SK-N-SH (cell line): Measurements from ENCODE around the gene ANO10. TPM values are rescaled to one million over a fixed set of nuclear protein-coding genes. Genes with fewer than 3 reads are reported as not detected.

Experiments
- CTCF ChIA-PET: fragments of 300-600, 350-600 bp; formaldehyde crosslinking; extraction: SDS; loops from one replicate; lab custom pipeline; 2021; lab: Yijun Ruan, JAX
- POLR2A ChIA-PET: fragments of 350-600 bp; sonication (Branson Sonifier 250); formaldehyde crosslinking; extraction: SDS; loops from one replicate; lab custom pipeline; 2020; ENCODE audit warnings: antibody characterized with exemption, inconsistent platforms; lab: Yijun Ruan, JAX
- DNase-seq: peaks from one replicate; pipeline ENCODE4 v3.0.0; 2012
- H2AFZ ChIP-seq: fragments of 200-600 bp; sonication (generic); 2 replicates; pipeline ENCODE4 v1.8.1; 2016; ENCODE audit warnings: antibody characterized with exemption, mild to moderate bottlenecking, low read depth
- H3F3A ChIP-seq: fragments of 200-600 bp; sonication (generic); replicated peaks from 2 replicates; pipeline ENCODE3; 2016; ENCODE audit warnings: antibody characterized with exemption, mild to moderate bottlenecking; ENCODE audit not compliant: insufficient read depth
- H3K27ac ChIP-seq, 2 experiments: fragments of 200-500 bp in 1 of 2; fragments of 200-600 bp in 1 of 2; sonication (Bioruptor generic) in 1 of 2; sonication (generic), shearing (Covaris generic) in 1 of 2; 2 replicates each; pipeline versions ENCODE4 v1.5.1 to v1.6.1; 2014 to 2016; ENCODE audit warnings: low read depth in 2 of 2, inconsistent platforms in 1 of 2, low read length in 1 of 2, mild to moderate bottlenecking in 1 of 2, mixed read lengths in 1 of 2
- H3K27me3 ChIP-seq: fragments of 200-600 bp; sonication (generic), shearing (Covaris generic); 2 replicates; pipeline ENCODE4 v1.6.1; 2016; ENCODE audit warnings: mixed run types; ENCODE audit not compliant: insufficient read depth
- H3K36me3 ChIP-seq, 2 experiments: fragments of 200-500 bp in 1 of 2; fragments of 200-600 bp in 1 of 2; sonication (Bioruptor generic) in 1 of 2; sonication (generic) in 1 of 2; replicated peaks in 1 of 2; 2 replicates each; pipeline versions ENCODE3 to v1.5.1; 2014 to 2016; ENCODE audit warnings: low read length in 1 of 2, mild to moderate bottlenecking in 1 of 2; ENCODE audit not compliant: insufficient read depth in 2 of 2, control insufficient read depth in 1 of 2
- H3K4me1 ChIP-seq, 2 experiments: fragments of 200-500 bp in 1 of 2; fragments of 200-600 bp in 1 of 2; sonication (Bioruptor generic) in 1 of 2; sonication (generic), shearing (Covaris generic) in 1 of 2; 2 replicates each; pipeline versions ENCODE4 v1.5.1 to v1.6.1; 2014 to 2016; ENCODE audit warnings: low read depth in 1 of 2, low read length in 1 of 2, mixed run types in 1 of 2; ENCODE audit not compliant: insufficient read depth in 2 of 2, control insufficient read depth in 1 of 2
- H3K4me2 ChIP-seq: fragments of 200-600 bp; sonication (generic), shearing (Covaris generic); 2 replicates; pipeline ENCODE4 v1.6.1; 2017; ENCODE audit warnings: mixed run types
- H3K4me3 ChIP-seq, 2 experiments: fragments of 200-500 bp in 1 of 2; fragments of 200-600 bp in 1 of 2; sonication (Bioruptor generic) in 1 of 2; sonication (generic), shearing (Covaris generic) in 1 of 2; 2 replicates each; pipeline versions ENCODE4 v1.5.1 to v1.8.1; 2014 to 2016; ENCODE audit warnings: low read depth in 2 of 2, inconsistent platforms in 1 of 2, low read length in 1 of 2, mild to moderate bottlenecking in 1 of 2, mixed read lengths in 1 of 2, moderate library complexity in 1 of 2
- H3K79me2 ChIP-seq: fragments of 200-600 bp; sonication (generic); 2 replicates; pipeline ENCODE4 v1.8.1; 2017; ENCODE audit warnings: mild to moderate bottlenecking; ENCODE audit not compliant: insufficient read depth
- H3K9ac ChIP-seq: fragments of 200-600 bp; sonication (generic); 2 replicates; pipeline ENCODE4 v1.6.1; 2017; ENCODE audit warnings: mixed run types
- H3K9me2 ChIP-seq: fragments of 200-600 bp; sonication (generic); 2 replicates; pipeline ENCODE4 v1.6.1; 2017; ENCODE audit warnings: mixed run types
- H3K9me3 ChIP-seq: fragments of 200-600 bp; sonication (generic); 2 replicates; pipeline ENCODE4 v1.6.1; 2017; ENCODE audit warnings: mixed run types, mild to moderate bottlenecking, moderate library complexity
- H4K20me1 ChIP-seq: fragments of 200-600 bp; sonication (generic); 2 replicates; pipeline ENCODE4 v1.6.1; 2017; ENCODE audit warnings: mild to moderate bottlenecking, mixed run types; ENCODE audit not compliant: insufficient read depth
- EP300 ChIP-seq, 2 experiments: IDR thresholded peaks; 2 replicates each; pipeline versions ENCODE4 v1.4.0 to v1.6.1; 2012; ENCODE audit warnings: borderline replicate concordance in 1 of 2, low read depth in 1 of 2, low read length in 1 of 2
- EZH2phosphoT487 ChIP-seq: fragments of 200-600 bp; sonication (generic); IDR thresholded peaks from 2 replicates; pipeline ENCODE4 v1.6.1; 2017; ENCODE audit warnings: low read depth, mixed run types, mild to moderate bottlenecking, antibody characterized with exemption, moderate library complexity, borderline replicate concordance
- FOSL2 ChIP-seq: IDR thresholded peaks from 2 replicates; pipeline ENCODE4 v1.4.0; 2012; ENCODE audit warnings: low read depth, mild to moderate bottlenecking, moderate library complexity, borderline replicate concordance
- FOXJ3 ChIP-seq: sonication (generic); formaldehyde crosslinking; IDR thresholded peaks from 2 replicates; pipeline ENCODE4 v1.5.1; 2020; ENCODE audit warnings: mild to moderate bottlenecking, missing genetic modification reagents
- GATA2 ChIP-seq: sonication (generic); formaldehyde crosslinking; IDR thresholded peaks from 2 replicates; pipeline ENCODE4 v1.5.0; 2020; ENCODE audit warnings: mild to moderate bottlenecking, missing genetic modification reagents
- IRF3 ChIP-seq: fragments of 150-350 bp; IDR thresholded peaks from 2 replicates; pipeline ENCODE4 v1.6.1; 2016; ENCODE audit warnings: mild to moderate bottlenecking, low read depth, low read length
- MEF2A ChIP-seq: IDR thresholded peaks from 2 replicates; pipeline ENCODE4 v1.4.0; 2012; ENCODE audit warnings: low read depth, borderline replicate concordance
- NFIC ChIP-seq: IDR thresholded peaks from 2 replicates; pipeline ENCODE4 v1.4.0; 2012; ENCODE audit warnings: borderline replicate concordance
- NRF1 ChIP-seq: IDR thresholded peaks from 2 replicates; pipeline ENCODE4 v1.6.1; 2012; ENCODE audit warnings: low read depth, mild to moderate bottlenecking, low read length
- PBX3 ChIP-seq: IDR thresholded peaks from 2 replicates; pipeline ENCODE4; 2012
- SMC3 ChIP-seq: IDR thresholded peaks from 2 replicates; pipeline ENCODE4 v1.6.1; 2012; ENCODE audit warnings: low read depth, low read length, improper control_type of control experiment
- TAF1 ChIP-seq: IDR thresholded peaks from 2 replicates; pipeline ENCODE4 v1.6.1; 2012; ENCODE audit warnings: low read depth, mild to moderate bottlenecking, low read length, moderate library complexity, borderline replicate concordance
- TCF12 ChIP-seq: IDR thresholded peaks from 2 replicates; pipeline ENCODE4 v1.4.0; 2012
- TEAD4 ChIP-seq: IDR thresholded peaks from 2 replicates; pipeline ENCODE4 v1.4.0; 2012; ENCODE audit warnings: mild to moderate bottlenecking, borderline replicate concordance; ENCODE audit not compliant: insufficient read depth
- USF2 ChIP-seq: fragments of 150-350 bp; IDR thresholded peaks from 2 replicates; pipeline ENCODE4 v1.6.1; 2017; ENCODE audit warnings: antibody characterized with exemption, low read length, low read depth, borderline replicate concordance
- WGBS: methylation state at CpG from one replicate; pipeline ENCODE4 v1.1.6; 2017; ENCODE audit warnings: low lambda C conversion rate; 5-methylcytosine and 5-hydroxymethylcytosine counted together
- polyA plus RNA-seq, 3 experiments: library from polyadenylated mRNA; depleted of rRNA; stranded (reverse); fragments of >200 nt; gene quantifications; 2 replicates each; pipeline ENCODE4 v1.2.3, GENCODE V29; 2012
- TF ChIP-seq, protein P1 (sequence below): IDR thresholded peaks from 2 replicates; pipeline ENCODE4 v1.6.1; 2012; ENCODE audit warnings: mild to moderate bottlenecking, low read depth, low read length, moderate library complexity
- TF ChIP-seq, protein P2 (sequence below): IDR thresholded peaks from 2 replicates; pipeline ENCODE4 v1.4.0; 2012; ENCODE audit warnings: low read depth, borderline replicate concordance

Gene ANO10
- polyA plus RNA-seq, 1 of the 3 experiments (the other 2 are of a cell fraction), result 16.8 TPM

DNA sequence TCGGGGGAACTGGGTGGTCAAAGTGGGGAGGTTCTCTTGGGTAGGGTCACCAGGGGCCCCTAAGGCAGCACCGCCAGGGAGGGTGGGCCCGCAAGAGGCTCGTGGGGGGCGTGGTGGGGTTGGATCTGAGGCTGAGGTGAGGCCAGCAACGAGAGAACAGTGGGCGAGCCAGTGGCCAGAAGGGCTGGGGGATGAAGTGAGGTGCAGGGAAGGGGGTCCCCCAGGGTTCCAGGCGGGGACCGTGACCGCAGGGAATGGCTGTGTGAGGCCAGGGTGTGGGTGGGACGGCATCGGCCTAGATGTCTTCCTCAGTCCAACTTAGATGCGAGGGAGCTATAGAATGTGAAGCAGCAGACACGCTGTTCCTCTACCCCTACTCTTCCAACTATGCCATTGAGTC lies 257.3 kb downstream of the ANO10 start (continued):
- TF ChIP-seq EZH2phosphoT487 (no peak), TEAD4 (no peak), FOXJ3 (CRISPR knock-in tag) (no peak), MEF2A (no peak)

DNA sequence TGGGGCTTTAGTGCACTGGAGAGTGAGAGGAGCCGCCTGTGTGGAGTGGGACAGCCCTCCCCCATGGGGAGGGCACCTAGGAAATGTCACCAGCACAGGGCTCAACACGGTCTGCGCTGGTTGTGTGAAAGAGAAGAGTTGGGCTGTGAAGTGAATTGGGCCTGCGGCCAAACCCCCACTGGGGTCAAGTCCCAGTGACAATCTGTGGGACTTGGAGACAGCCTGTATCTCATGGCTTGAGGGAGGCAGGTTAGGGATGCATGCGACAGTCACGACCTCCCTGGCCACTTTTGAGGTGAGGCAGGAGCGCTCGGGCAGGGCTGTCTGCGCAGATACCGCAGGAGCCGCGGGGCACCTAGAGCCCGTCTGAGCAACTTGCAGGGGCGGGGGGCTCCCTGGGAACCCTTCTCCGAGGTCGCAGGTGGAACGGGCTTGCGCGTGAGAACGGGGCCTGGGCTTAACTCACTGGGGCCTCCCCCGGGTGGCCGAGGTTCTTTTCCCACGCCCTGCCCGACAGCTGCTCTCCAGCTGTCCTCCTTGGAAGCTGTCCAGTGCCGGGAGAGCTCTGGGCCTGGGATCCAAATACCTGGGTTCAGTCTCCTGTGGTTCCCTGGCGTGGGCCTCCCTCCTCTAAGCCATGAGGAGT lies 258.1 kb downstream of the ANO10 start:
- Histone ChIP-seq H3K4me3 (no peak overlapping the region), H3K9me2 (no peaks in the 10 kb centered on the region), H3F3A (no peaks in the 10 kb centered on the region), H3K9me3 (no peaks in the 10 kb centered on the region), H3K27ac (no peak overlapping the region), H3K79me2 (no peaks in the 10 kb centered on the region), H3K4me2 (no peak overlapping the region), H2AFZ (no peak overlapping the region), H3K36me3 (no peaks in the 10 kb centered on the region), H4K20me1 (no peaks in the 10 kb centered on the region), H3K27me3 (no peaks in the 10 kb centered on the region), H3K4me1 (no peaks in the 10 kb centered on the region; a peak in 1 of 4 replicates), H3K9ac (no peak overlapping the region)
- WGBS, result 85% methylated on average over 16 of the region's 26 CpGs
- TF ChIP-seq, protein P1, sequence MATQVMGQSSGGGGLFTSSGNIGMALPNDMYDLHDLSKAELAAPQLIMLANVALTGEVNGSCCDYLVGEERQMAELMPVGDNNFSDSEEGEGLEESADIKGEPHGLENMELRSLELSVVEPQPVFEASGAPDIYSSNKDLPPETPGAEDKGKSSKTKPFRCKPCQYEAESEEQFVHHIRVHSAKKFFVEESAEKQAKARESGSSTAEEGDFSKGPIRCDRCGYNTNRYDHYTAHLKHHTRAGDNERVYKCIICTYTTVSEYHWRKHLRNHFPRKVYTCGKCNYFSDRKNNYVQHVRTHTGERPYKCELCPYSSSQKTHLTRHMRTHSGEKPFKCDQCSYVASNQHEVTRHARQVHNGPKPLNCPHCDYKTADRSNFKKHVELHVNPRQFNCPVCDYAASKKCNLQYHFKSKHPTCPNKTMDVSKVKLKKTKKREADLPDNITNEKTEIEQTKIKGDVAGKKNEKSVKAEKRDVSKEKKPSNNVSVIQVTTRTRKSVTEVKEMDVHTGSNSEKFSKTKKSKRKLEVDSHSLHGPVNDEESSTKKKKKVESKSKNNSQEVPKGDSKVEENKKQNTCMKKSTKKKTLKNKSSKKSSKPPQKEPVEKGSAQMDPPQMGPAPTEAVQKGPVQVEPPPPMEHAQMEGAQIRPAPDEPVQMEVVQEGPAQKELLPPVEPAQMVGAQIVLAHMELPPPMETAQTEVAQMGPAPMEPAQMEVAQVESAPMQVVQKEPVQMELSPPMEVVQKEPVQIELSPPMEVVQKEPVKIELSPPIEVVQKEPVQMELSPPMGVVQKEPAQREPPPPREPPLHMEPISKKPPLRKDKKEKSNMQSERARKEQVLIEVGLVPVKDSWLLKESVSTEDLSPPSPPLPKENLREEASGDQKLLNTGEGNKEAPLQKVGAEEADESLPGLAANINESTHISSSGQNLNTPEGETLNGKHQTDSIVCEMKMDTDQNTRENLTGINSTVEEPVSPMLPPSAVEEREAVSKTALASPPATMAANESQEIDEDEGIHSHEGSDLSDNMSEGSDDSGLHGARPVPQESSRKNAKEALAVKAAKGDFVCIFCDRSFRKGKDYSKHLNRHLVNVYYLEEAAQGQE, result no peak
- TF ChIP-seq NFIC, result no peak
- TF ChIP-seq, protein P2, sequence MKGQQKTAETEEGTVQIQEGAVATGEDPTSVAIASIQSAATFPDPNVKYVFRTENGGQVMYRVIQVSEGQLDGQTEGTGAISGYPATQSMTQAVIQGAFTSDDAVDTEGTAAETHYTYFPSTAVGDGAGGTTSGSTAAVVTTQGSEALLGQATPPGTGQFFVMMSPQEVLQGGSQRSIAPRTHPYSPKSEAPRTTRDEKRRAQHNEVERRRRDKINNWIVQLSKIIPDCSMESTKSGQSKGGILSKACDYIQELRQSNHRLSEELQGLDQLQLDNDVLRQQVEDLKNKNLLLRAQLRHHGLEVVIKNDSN, result no peak
- no peak for TF ChIP-seq PBX3
- TF ChIP-seq TAF1, result no peak
- TF ChIP-seq IRF3, result no peak
- no peak for TF ChIP-seq NRF1
- no peak for TF ChIP-seq SMC3
- no peak for TF ChIP-seq TCF12
- no peak for TF ChIP-seq GATA2 (CRISPR knock-in tag)
- TF ChIP-seq EZH2phosphoT487, result no peak
- TF ChIP-seq EP300 (IDR thresholded peaks at IDR 0.05; ENCODE audit: borderline replicate concordance in 1 of 2, low read depth in 1 of 2, low read length in 1 of 2), result no peak
- TF ChIP-seq FOSL2, result no peak
- no peak for TF ChIP-seq USF2
- ChIA-PET POLR2A (no interaction called here), CTCF (no interaction called here)
- DNase-seq, result no peak
